CD14-positive monocyte (primary cell): Measurements from ENCODE around the gene PKDREJ. TPM values are rescaled to one million over a fixed set of nuclear protein-coding genes. Genes with fewer than 3 reads are reported as not detected.

ENCODE experiments used
- DNase-seq, 3 donors: peaks; one replicate each; pipeline ENCODE4 v3.0.0-alpha.2; 2011 to 2022
- H2AFZ ChIP-seq: 2 replicates; pipeline ENCODE4 v1.6.0; 2012; ENCODE audit warnings: mild to moderate bottlenecking, low read depth, low read length, inconsistent platforms; ENCODE audit not compliant: insufficient read depth, poor library complexity, severe bottlenecking
- H3K27ac ChIP-seq, 2 donors: 1 replicate in 1 of 2; 2 replicates in 1 of 2; pipeline ENCODE4 v1.5.1; 2012 to 2013; ENCODE audit warnings: low read length in 2 of 2, control low read depth in 1 of 2, inconsistent platforms in 1 of 2, low read depth in 1 of 2, mild to moderate bottlenecking in 1 of 2
- H3K27me3 ChIP-seq, 2 donors: one replicate each; pipeline versions ENCODE4 v1.6.0 to v1.6.1; 2011 to 2013; ENCODE audit warnings: low read length in 2 of 2; ENCODE audit not compliant: control insufficient read depth in 2 of 2, insufficient read depth in 2 of 2
- H3K36me3 ChIP-seq, 2 donors: replicated peaks in 1 of 2; 1 replicate in 1 of 2; 2 replicates in 1 of 2; pipeline versions ENCODE4 v1.5.1 to v1.6.1; 2012 to 2013; ENCODE audit warnings: low read length in 2 of 2, control low read depth in 1 of 2, inconsistent platforms in 1 of 2, mild to moderate bottlenecking in 1 of 2; ENCODE audit not compliant: insufficient read depth in 2 of 2, control insufficient read depth in 1 of 2
- H3K4me1 ChIP-seq, 2 donors: 1 replicate in 1 of 2; 2 replicates in 1 of 2; pipeline versions ENCODE4 v1.5.1 to v1.6.1; 2012 to 2013; ENCODE audit warnings: low read length in 2 of 2, control low read depth in 1 of 2, inconsistent platforms in 1 of 2, mild to moderate bottlenecking in 1 of 2, moderate library complexity in 1 of 2; ENCODE audit not compliant: insufficient read depth in 2 of 2, control insufficient read depth in 1 of 2
- H3K4me2 ChIP-seq: replicated peaks from 2 replicates; pipeline ENCODE3; 2012; ENCODE audit warnings: low read length, moderate library complexity, mild to moderate bottlenecking; ENCODE audit not compliant: poor library complexity, severe bottlenecking; ENCODE audit errors: extremely low read depth
- H3K4me3 ChIP-seq, 3 experiments: fragments of 200-600 bp in 1 of 3; sonication (generic) in 1 of 3; replicated peaks in 1 of 3; 1 replicate in 2 of 3; 2 replicates in 1 of 3; pipeline ENCODE4 v1.5.1; 2011 to 2013; ENCODE audit warnings: low read length in 3 of 3, mild to moderate bottlenecking in 3 of 3, control low read depth in 2 of 3, low read depth in 2 of 3, inconsistent platforms in 1 of 3, moderate library complexity in 1 of 3
- H3K79me2 ChIP-seq: 2 replicates; pipeline ENCODE4 v1.6.0; 2012; ENCODE audit warnings: mild to moderate bottlenecking, control low read depth, inconsistent platforms, low read length, moderate library complexity; ENCODE audit not compliant: insufficient read depth
- H3K9ac ChIP-seq: 2 replicates; pipeline ENCODE4 v1.6.0; 2017; ENCODE audit warnings: low read length, mild to moderate bottlenecking; ENCODE audit not compliant: insufficient read depth, poor library complexity, severe bottlenecking
- H3K9me3 ChIP-seq, 2 donors: replicated peaks in 1 of 2; 1 replicate in 1 of 2; 2 replicates in 1 of 2; pipeline versions ENCODE4 v1.5.1 to v1.6.1; 2012 to 2013; ENCODE audit warnings: low read length in 2 of 2, control low read depth in 1 of 2; ENCODE audit not compliant: control insufficient read depth in 1 of 2, insufficient read depth in 1 of 2
- H4K20me1 ChIP-seq: 2 replicates; pipeline ENCODE4 v1.6.0; 2012; ENCODE audit warnings: mild to moderate bottlenecking, low read length, control low read depth, moderate library complexity; ENCODE audit not compliant: insufficient read depth
- H3K27ac Mint-ChIP-seq, 7 donors: one replicate each; pipeline ENCODE4 v1.8.0; 2020; ENCODE audit warnings: mild to moderate bottlenecking in 7 of 7, mixed read lengths in 7 of 7, moderate library complexity in 6 of 7, inconsistent platforms in 2 of 7
- H3K27me3 Mint-ChIP-seq, 3 donors: one replicate each; pipeline ENCODE4 v1.8.0; 2021 to 2022; ENCODE audit warnings: low read depth in 3 of 3, mild to moderate bottlenecking in 3 of 3, mixed read lengths in 3 of 3, moderate library complexity in 3 of 3, inconsistent platforms in 1 of 3
- H3K36me3 Mint-ChIP-seq, 2 donors: one replicate each; pipeline ENCODE4 v1.8.0; 2020; ENCODE audit warnings: mixed read lengths in 2 of 2, inconsistent platforms in 1 of 2, mild to moderate bottlenecking in 1 of 2
- H3K4me1 Mint-ChIP-seq: one replicate; pipeline ENCODE4 v1.8.0; 2020; ENCODE audit warnings: mild to moderate bottlenecking, mixed read lengths
- H3K4me3 Mint-ChIP-seq, 2 donors: one replicate each; pipeline ENCODE4 v1.8.0; 2020; ENCODE audit warnings: mild to moderate bottlenecking in 2 of 2, mixed read lengths in 2 of 2, moderate library complexity in 1 of 2
- H3K9me3 Mint-ChIP-seq, 7 donors: one replicate each; pipeline ENCODE4 v1.8.0; 2020 to 2022; ENCODE audit warnings: mixed read lengths in 7 of 7, mild to moderate bottlenecking in 6 of 7, moderate library complexity in 6 of 7, inconsistent platforms in 2 of 7
- WGBS: methylation state at CpG from one replicate; pipeline ENCODE4 v1.1.5; 2013; ENCODE audit warnings: missing lambda C conversion rate; ENCODE audit not compliant: insufficient coverage; 5-methylcytosine and 5-hydroxymethylcytosine counted together
- intact Hi-C, 2 donors: fragments of 100-400 bp; cut with micrococcal nuclease; formaldehyde crosslinking; loops; one replicate each; pipeline versions ENCODE4 v1.15.0 to v1.15.1; 2023
- polyA plus RNA-seq, 3 donors: library from polyadenylated mRNA; depleted of rRNA in 1 of 3; unstranded in 2 of 3; stranded (reverse) in 1 of 3; fragments of 300-500 nt in 2 of 3; fragments of >200 nt in 1 of 3; fragmentation: Illumina TruSeq in 2 of 3; gene quantifications; 1 replicate in 2 of 3; 2 replicates in 1 of 3; pipeline ENCODE4 v1.2.3, GENCODE V29; 2012 to 2021
- TF ChIP-seq, protein P1 (sequence below): fragments of 200-600 bp; IDR thresholded peaks from one replicate; pipeline ENCODE4 v1.8.0; 2022; ENCODE audit warnings: antibody characterized with exemption, mild to moderate bottlenecking

The PKDREJ gene
- polyA plus RNA-seq, 3 donors: not detected

DNA sequence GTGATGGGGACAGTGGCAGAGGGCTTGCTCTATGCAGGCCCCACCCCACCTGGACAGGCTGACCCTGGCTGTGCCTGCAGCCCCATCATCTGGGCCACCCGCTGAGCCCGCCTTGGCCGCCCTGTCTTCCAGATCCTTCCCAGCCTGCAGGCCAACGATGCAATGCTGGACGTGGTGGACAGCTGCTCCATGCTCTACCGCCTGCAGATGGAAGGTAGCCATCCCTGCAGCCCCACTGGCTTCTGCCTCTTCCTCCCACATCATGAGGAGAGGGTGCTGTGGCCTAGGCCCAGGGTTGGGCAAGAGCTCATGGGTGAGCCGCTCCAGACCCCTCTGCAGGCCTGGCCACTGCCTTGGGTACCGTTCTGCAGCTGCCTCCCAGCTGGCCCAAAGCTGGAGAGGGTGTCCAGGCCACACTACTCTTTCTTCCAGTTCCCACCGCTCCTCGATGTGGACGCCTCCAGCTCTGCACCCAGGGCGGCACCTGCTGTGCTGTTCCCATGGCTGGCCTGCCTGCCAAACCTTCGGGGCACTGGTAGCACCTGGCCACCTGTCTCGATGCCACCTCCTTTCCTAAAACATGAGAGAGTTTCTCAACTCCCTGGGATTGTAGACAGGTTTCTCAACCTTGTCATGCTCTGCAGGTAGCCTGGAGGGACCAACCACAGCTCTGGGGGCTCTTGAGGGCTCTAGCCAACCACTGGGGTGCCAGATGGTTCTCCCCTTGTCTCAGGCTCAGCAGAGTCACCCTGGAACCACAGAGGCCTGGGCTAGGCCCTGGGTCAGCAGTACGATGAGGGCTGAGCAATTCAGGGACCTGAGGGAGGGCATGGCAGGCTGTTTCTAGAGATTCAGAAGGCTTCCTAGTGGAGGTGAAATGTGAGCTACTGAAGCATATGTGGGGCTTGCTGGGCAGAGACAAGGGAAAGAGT, 24.1 kb upstream of the PKDREJ start:
- Mint-ChIP-seq H3K27ac (peak overlapping the region in 5 of 7 donors; percentile 47 to 90 (median 77)), H3K4me3 (peak overlapping the region; percentile 65 to 67), H3K9me3 (peaks cover 3 to 11% (median 7%) of the 10 kb centered on the region in 7 donors), H3K4me1 (peaks cover 18% of the 10 kb centered on the region), H3K36me3 (peaks cover 61 to 77% of the 10 kb centered on the region in 2 donors), H3K27me3 (peaks cover 0 to 1% (median 1%) of the 10 kb centered on the region in 3 donors)
- Histone ChIP-seq H3K9me3 (peaks cover 0 to 7% of the 10 kb centered on the region in 2 donors), H4K20me1 (no peaks in the 10 kb centered on the region), H3K4me1 (peaks cover 19 to 21% of the 10 kb centered on the region in 2 donors), H3K9ac (peak overlapping the region; percentile 59), H3K27ac (peak overlapping the region; percentile 28 to 70), H3K27me3 (no peaks in the 10 kb centered on the region), H3K4me3 (peak overlapping the region in 1 of 3 experiments; percentile 68), H2AFZ (peak overlapping the region; percentile 74), H3K4me2 (peak overlapping the region; percentile 73), H3K79me2 (no peaks in the 10 kb centered on the region), H3K36me3 (peaks cover 37 to 63% of the 10 kb centered on the region in 2 donors)
- DNase-seq: no peak
- intact Hi-C loops: no loop called here
- TF ChIP-seq, protein P1, sequence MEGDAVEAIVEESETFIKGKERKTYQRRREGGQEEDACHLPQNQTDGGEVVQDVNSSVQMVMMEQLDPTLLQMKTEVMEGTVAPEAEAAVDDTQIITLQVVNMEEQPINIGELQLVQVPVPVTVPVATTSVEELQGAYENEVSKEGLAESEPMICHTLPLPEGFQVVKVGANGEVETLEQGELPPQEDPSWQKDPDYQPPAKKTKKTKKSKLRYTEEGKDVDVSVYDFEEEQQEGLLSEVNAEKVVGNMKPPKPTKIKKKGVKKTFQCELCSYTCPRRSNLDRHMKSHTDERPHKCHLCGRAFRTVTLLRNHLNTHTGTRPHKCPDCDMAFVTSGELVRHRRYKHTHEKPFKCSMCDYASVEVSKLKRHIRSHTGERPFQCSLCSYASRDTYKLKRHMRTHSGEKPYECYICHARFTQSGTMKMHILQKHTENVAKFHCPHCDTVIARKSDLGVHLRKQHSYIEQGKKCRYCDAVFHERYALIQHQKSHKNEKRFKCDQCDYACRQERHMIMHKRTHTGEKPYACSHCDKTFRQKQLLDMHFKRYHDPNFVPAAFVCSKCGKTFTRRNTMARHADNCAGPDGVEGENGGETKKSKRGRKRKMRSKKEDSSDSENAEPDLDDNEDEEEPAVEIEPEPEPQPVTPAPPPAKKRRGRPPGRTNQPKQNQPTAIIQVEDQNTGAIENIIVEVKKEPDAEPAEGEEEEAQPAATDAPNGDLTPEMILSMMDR: no peak
- 93% methylated on average over 14 of the region's 15 CpGs for WGBS

DNA sequence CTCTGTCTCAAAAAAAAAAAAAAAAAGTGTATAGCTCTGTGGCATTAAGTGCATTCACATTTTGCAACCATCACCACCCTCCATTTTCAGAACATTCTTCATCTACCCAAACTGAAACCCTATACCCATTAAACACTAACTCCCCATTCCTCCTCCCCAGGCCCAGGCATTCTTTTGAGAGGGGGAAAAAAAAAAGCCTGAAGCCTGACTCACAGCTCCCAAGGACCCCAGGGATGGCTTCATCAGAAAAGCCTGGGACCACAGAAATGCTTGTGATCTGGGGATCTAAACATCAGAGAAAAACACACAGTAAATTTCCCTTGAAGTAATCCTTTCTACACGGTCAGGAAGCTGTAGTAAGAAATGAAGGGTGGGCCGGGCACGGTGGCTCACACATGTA, 22.9 kb upstream of the PKDREJ start:
- DNase-seq: no peak
- H3K4me3 Mint-ChIP-seq: no peak overlapping the region
- peaks cover 18% of the 10 kb centered on the region for H3K4me1 Mint-ChIP-seq
- Histone ChIP-seq H3K79me2 (no peaks in the 10 kb centered on the region), H3K36me3 (peaks cover 46 to 64% of the 10 kb centered on the region in 2 donors), H4K20me1 (no peaks in the 10 kb centered on the region), H2AFZ (no peak overlapping the region), H3K4me1 (peaks cover 19 to 21% of the 10 kb centered on the region in 2 donors), H3K27me3 (no peaks in the 10 kb centered on the region), H3K4me3 (no peak overlapping the region), H3K9ac (no peak overlapping the region), H3K27ac (no peak overlapping the region), H3K4me2 (no peak overlapping the region), H3K9me3 (no peaks in the 10 kb centered on the region)
- H3K36me3 Mint-ChIP-seq: peaks cover 64 to 77% of the 10 kb centered on the region in 2 donors
- H3K27ac Mint-ChIP-seq: peak overlapping the region in 2 of 7 donors; percentile 55 to 60
- TF ChIP-seq, protein P1: no peak
- WGBS: no CpG with 5 or more reads among the region's 3 CpGs
- peaks cover 0 to 2% (median 0%) of the 10 kb centered on the region in 7 donors for H3K9me3 Mint-ChIP-seq
- peaks cover 0 to 1% (median 1%) of the 10 kb centered on the region in 3 donors for H3K27me3 Mint-ChIP-seq
- intact Hi-C loops: no loop called here
